HG03045 (cell line): ENCODE data around the gene PGAM5.

ENCODE experiments used
- ATAC-seq: cut with Tn5 transposase; IDR thresholded peaks from one replicate; pipeline ENCODE4 v1.9.1; 2021; ENCODE audit warnings: mild to moderate bottlenecking, moderate library complexity; ENCODE audit not compliant: unreplicated experiment

The PGAM5 gene

GRCh38 chr12:132719141-132719953 is 8.7 kb downstream of the PGAM5 start:
- no peak for ATAC-seq

GRCh38 chr12:132719954-132720324 is 9.3 kb downstream of the PGAM5 start:
- no peak for ATAC-seq

- no peak for ATAC-seq
Measured at GRCh38 chr12:132720606-132721345, 10.1 kb downstream of the PGAM5 start.

GRCh38 chr12:132723015-132723763 is 12.5 kb downstream of the PGAM5 start:
- no peak for ATAC-seq

GRCh38 chr12:132723764-132724140 is 13.1 kb downstream of the PGAM5 start:
- no peak for ATAC-seq

- ATAC-seq = no peak
Measured at GRCh38 chr12:132724506-132725241, 14.0 kb downstream of the PGAM5 start.

GRCh38 chr12:132726386-132726785 is 15.7 kb downstream of the PGAM5 start:
- no peak for ATAC-seq

- no peak for ATAC-seq
Measured at GRCh38 chr12:132727091-132727794, 16.6 kb downstream of the PGAM5 start.

GRCh38 chr12:132728502-132728901 is 17.9 kb downstream of the PGAM5 start:
- ATAC-seq = no peak

- no peak for ATAC-seq
Measured at GRCh38 chr12:132729541-132730320, 19.1 kb downstream of the PGAM5 start.

- ATAC-seq = no peak
Measured at GRCh38 chr12:132730353-132730752, 19.7 kb downstream of the PGAM5 start.

GRCh38 chr12:132731574-132731973 is 20.9 kb downstream of the PGAM5 start:
- ATAC-seq = no peak

GRCh38 chr12:132734206-132734605 is 23.6 kb downstream of the PGAM5 start:
- no peak for ATAC-seq

- ATAC-seq = no peak
Measured at GRCh38 chr12:132735496-132735895, 24.9 kb downstream of the PGAM5 start.

- ATAC-seq = no peak
Measured at GRCh38 chr12:132736378-132736777, 25.7 kb downstream of the PGAM5 start.

- ATAC-seq = no peak
Measured at GRCh38 chr12:132736913-132737312, 26.3 kb downstream of the PGAM5 start.

GRCh38 chr12:132739600-132740312 is 29.1 kb downstream of the PGAM5 start:
- no peak for ATAC-seq

GRCh38 chr12:132740313-132740646 is 29.6 kb downstream of the PGAM5 start:
- no peak for ATAC-seq

- no peak for ATAC-seq
Measured at GRCh38 chr12:132740652-132741051, 30.0 kb downstream of the PGAM5 start.
